Heart right ventricle (tissue), 16 donors: Measurements from ENCODE around the gene OR8G1. TPM values are rescaled to one million over a fixed set of nuclear protein-coding genes. Genes with fewer than 3 reads are reported as not detected.

ENCODE experiments used
- ATAC-seq, 8 donors: fragments of 200-7000 bp; cut with Tn5 transposase; one replicate each; pipeline ENCODE4 v1.9.1; 2020; ENCODE audit warnings: mild to moderate bottlenecking in 8 of 8, moderate library complexity in 8 of 8, moderate number of reproducible peaks in 1 of 8
- DNase-seq, 2 donors: peaks; one replicate each; pipeline ENCODE4 v3.0.0-alpha.2; 2020
- H3K27ac ChIP-seq, 10 donors: fragments of 200-600 bp; sonication (generic) in 2 of 10; one replicate each; pipeline versions ENCODE4 v1.5.0 to v1.8.0; 2020 to 2022; ENCODE audit warnings: mild to moderate bottlenecking in 3 of 10
- H3K27me3 ChIP-seq, 7 donors: fragments of 200-600 bp; one replicate each; pipeline ENCODE4 v1.8.0; 2021 to 2022; ENCODE audit warnings: mild to moderate bottlenecking in 2 of 7
- H3K36me3 ChIP-seq, 9 donors: fragments of 200-600 bp; sonication (generic) in 1 of 9; one replicate each; pipeline versions ENCODE4 v1.5.0 to v1.8.0; 2020 to 2022; ENCODE audit warnings: mild to moderate bottlenecking in 2 of 9
- H3K4me1 ChIP-seq, 9 donors: fragments of 200-600 bp; sonication (generic) in 1 of 9; one replicate each; pipeline versions ENCODE4 v1.5.0 to v1.8.0; 2020 to 2022; ENCODE audit warnings: mild to moderate bottlenecking in 4 of 9
- H3K4me3 ChIP-seq, 10 donors: fragments of 200-600 bp; sonication (generic) in 2 of 10; one replicate each; pipeline versions ENCODE4 v1.5.0 to v1.8.0; 2020 to 2022; ENCODE audit warnings: mild to moderate bottlenecking in 7 of 10, moderate library complexity in 2 of 10
- H3K9me3 ChIP-seq, 11 donors: fragments of 200-600 bp in 10 of 11; sonication (generic) in 2 of 11; one replicate each; pipeline versions ENCODE4 v1.5.0 to v1.8.0; 2013 to 2022; ENCODE audit warnings: mild to moderate bottlenecking in 2 of 11, control low read depth in 1 of 11, moderate library complexity in 1 of 11
- CTCF ChIP-seq, 9 donors: fragments of 200-600 bp; sonication (generic) in 2 of 9; IDR thresholded peaks; one replicate each; pipeline versions ENCODE4 v1.5.0 to v1.8.0; 2021 to 2022; ENCODE audit warnings: antibody characterized with exemption in 9 of 9, mild to moderate bottlenecking in 5 of 9, moderate library complexity in 1 of 9
- WGBS, 2 donors: extraction: QIAGEN DNeasy Blood & Tissue Kit; methylation state at CpG; one replicate each; pipeline ENCODE4 v1.1.7; 2013; ENCODE audit warnings: inconsistent platforms in 1 of 2; 5-methylcytosine and 5-hydroxymethylcytosine counted together
- intact Hi-C, 10 donors: fragments of 100-400 bp; cut with DNase I; formaldehyde crosslinking; loops; one replicate each; pipeline versions ENCODE4 v1.11.1 to v1.14.2; 2022
- polyA plus RNA-seq, 2 donors: library from polyadenylated mRNA; stranded (reverse); fragments of 200-250 nt; gene quantifications; one replicate each; pipeline ENCODE4 v1.2.3, GENCODE V29; 2013
- total RNA-seq, 10 donors: library from RNA; stranded (reverse); fragmentation: NEBNext Ultra II Directional in 3 of 10; extraction: Animal tissue kit (Norgen Biotek cat#: 25700) in 3 of 10; gene quantifications; one replicate each; pipeline versions ENCODE4 v1.2.1 to v1.2.4, GENCODE V29; 2021 to 2023
- donor health status: Arrhythmogenic right ventricular cardiomyopathy.
- donor health status: ischemic (EF 13 %, LVEDD 7.1; RV severe dilation, severe dysfunction).
- donor health status: healthy with polysubstance abuse.
- donor health status: DM: no; HTN: yes; CAD: no.
- donor health status: DM: no; HTN: no; CAD: no.
- donor health status: ischemic (EF 25% LVEDD 6.9; RV normal size, moderate dysfunction).
- donor health status: ischemic (EF 25% LVEDD 5.7; RV mildly dilated, moderate dysfunction).
- donor health status: healthy.
- donor health status: DM: yes; HTN: yes; CAD: no.
- donor health status: Ischemic cardiomyopathy.
- donor health status: ischemic (EF 35%, LVEDD 5.7; RV mildly dilated, moderate dysfunction).
- donor health status: nonischemic (EF 11% LVEDD 7.7; RV severe dilation, severe dysfunction).
- donor health status: DM: yes; HTN: yes; CAD: no.
- donor health status: PGD.
- donor health status: ischemic (EF 29% LVEDD 5.4; RV normal size, mild dysfunction).
- donor health status: nonischemic (EF 23%, LVEDD 6.1; RV moderate dilation, normal function).

Gene OR8G1
- total and polyA plus RNA-seq, 12 donors: not detected

GRCh38 chr11:124285610-124286344 lies 44.9 kb downstream of the OR8G1 start:
- intact Hi-C loops: no loop called here
- ATAC-seq: no peak
- TF ChIP-seq CTCF (IDR thresholded peaks at IDR 0.05): no peak

GRCh38 chr11:124294687-124295086 lies 53.8 kb downstream of the OR8G1 start:
- no peak for ATAC-seq
- H3K4me1 ChIP-seq: no peaks in the 10 kb centered on the region
- peaks cover 0 to 17% (median 0%) of the 10 kb centered on the region in 11 donors for H3K9me3 ChIP-seq
- no peak for DNase-seq
- TF ChIP-seq CTCF (IDR thresholded peaks at IDR 0.05): no peak
- H3K36me3 ChIP-seq: no peaks in the 10 kb centered on the region
- H3K27me3 ChIP-seq: no peaks in the 10 kb centered on the region
- H3K27ac ChIP-seq: no peak overlapping the region
- intact Hi-C loops: no loop called here
- no peak overlapping the region for H3K4me3 ChIP-seq
- WGBS, 2 donors: 62 to 72% methylated on average over 1 of the region's 1 CpG

More at GRCh38 chr11:124285610-124286344, 44.9 kb downstream of the OR8G1 start:
- Histone ChIP-seq H3K9me3 (peaks cover 0 to 51% (median 3%) of the 10 kb centered on the region in 11 donors), H3K36me3 (no peaks in the 10 kb centered on the region), H3K27ac (no peak overlapping the region), H3K4me3 (no peak overlapping the region), H3K27me3 (no peaks in the 10 kb centered on the region), H3K4me1 (no peaks in the 10 kb centered on the region)
- no peak for DNase-seq
- WGBS, 2 donors: 56 to 63% methylated on average over 3 of the region's 3 CpGs

- ATAC-seq: no peak
- Histone ChIP-seq H3K27ac (no peak overlapping the region), H3K9me3 (peaks cover 0 to 6% (median 0%) of the 10 kb centered on the region in 11 donors), H3K27me3 (no peaks in the 10 kb centered on the region), H3K4me3 (no peak overlapping the region), H3K36me3 (no peaks in the 10 kb centered on the region), H3K4me1 (no peaks in the 10 kb centered on the region)
- no peak for TF ChIP-seq CTCF (IDR thresholded peaks at IDR 0.05)
- intact Hi-C loops: no loop called here
- no peak for DNase-seq
Observed at GRCh38 chr11:124296016-124296415, 55.1 kb downstream of the OR8G1 start.

GRCh38 chr11:124297921-124298320 lies 57.0 kb downstream of the OR8G1 start:
- intact Hi-C loops: no loop called here
- H3K27ac ChIP-seq: no peak overlapping the region
- no peaks in the 10 kb centered on the region for H3K36me3 ChIP-seq
- peaks cover 0 to 4% (median 0%) of the 10 kb centered on the region in 9 donors for H3K4me1 ChIP-seq
- peaks cover 0 to 6% (median 0%) of the 10 kb centered on the region in 11 donors for H3K9me3 ChIP-seq
- DNase-seq (no peak), ATAC-seq (no peak)
- no peak overlapping the region for H3K4me3 ChIP-seq
- 69 to 71% methylated on average over 4 of the region's 4 CpGs for WGBS, 2 donors
- no peak for TF ChIP-seq CTCF (IDR thresholded peaks at IDR 0.05)
- H3K27me3 ChIP-seq: no peaks in the 10 kb centered on the region
